ENCODE measurements around the gene TSPAN4. TPM values are rescaled to one million over a fixed set of nuclear protein-coding genes. Genes with fewer than 3 reads are reported as not detected.

Gene TSPAN4
- total RNA-seq, 2 experiments from 2014 or later: 7.7 to 7.9 TPM

Other genes with a start within 250 kb of the TSPAN4 start
- gene IRF7, start 226.9 kb upstream of the TSPAN4 start, total RNA-seq: 100 to 1,000 TPM; 152 to 154 TPM
- gene CDHR5, start 217.9 kb upstream of the TSPAN4 start, total RNA-seq: not detected
- not detected for gene SCT, start 215.7 kb upstream of the TSPAN4 start, total RNA-seq
- gene DRD4, start 205.6 kb upstream of the TSPAN4 start, total RNA-seq: under 1 TPM; 0.21 to 0.30 TPM
- gene DEAF1, start 147.6 kb upstream of the TSPAN4 start, total RNA-seq: 10 to 100 TPM; 44.0 to 48.8 TPM
- 10 to 100 TPM; 39.1 to 44.7 TPM for gene TMEM80, start 147.0 kb upstream of the TSPAN4 start, total RNA-seq
- 10 to 100 TPM in 1 of 2 experiments, 1 to 10 TPM in 1; 7.8 to 11.9 TPM for gene EPS8L2, start 136.6 kb upstream of the TSPAN4 start, total RNA-seq
- 100 to 1,000 TPM; 219 to 268 TPM for gene TALDO1, start 95.4 kb upstream of the TSPAN4 start, total RNA-seq
- gene GATD1, start 65.4 kb upstream of the TSPAN4 start, total RNA-seq: 10 to 100 TPM; 58.2 to 62.1 TPM
- under 1 TPM; 0.20 to 0.60 TPM for gene CEND1, start 52.8 kb upstream of the TSPAN4 start, total RNA-seq
- gene SLC25A22, start 44.6 kb upstream of the TSPAN4 start, total RNA-seq: 10 to 100 TPM; 45.9 to 49.1 TPM
- gene PIDD1, start 37.6 kb upstream of the TSPAN4 start, total RNA-seq: 10 to 100 TPM; 47.9 to 60.4 TPM
- 1,000 to 10,000 TPM; 1,927 to 2,229 TPM for gene RPLP2, start 32.9 kb upstream of the TSPAN4 start, total RNA-seq
- gene PNPLA2, start 23.9 kb upstream of the TSPAN4 start, total RNA-seq: 10 to 100 TPM; 68.9 to 71.9 TPM
- 1 to 10 TPM; 7.7 to 8.1 TPM for gene CRACR2B, start 14.9 kb upstream of the TSPAN4 start, total RNA-seq
- gene CD151, start 9.9 kb upstream of the TSPAN4 start, total RNA-seq: 10 to 100 TPM; 35.4 to 37.6 TPM
- 10 to 100 TPM; 90.3 to 96.0 TPM for gene POLR2L, start 323 bp upstream of the TSPAN4 start, total RNA-seq
- 10 to 100 TPM; 42.6 to 45.5 TPM for gene CHID1, start 68.0 kb downstream of the TSPAN4 start, total RNA-seq
- 10 to 100 TPM; 60.1 to 66.7 TPM for gene AP2A2, start 83.0 kb downstream of the TSPAN4 start, total RNA-seq
- not detected for gene MUC6, start 193.9 kb downstream of the TSPAN4 start, total RNA-seq
- not detected for gene MUC2, start 232.0 kb downstream of the TSPAN4 start, total RNA-seq

All from activated CD4-positive, alpha-beta T cell treated with anti-CD3 and anti-CD28 coated beads, Interleukin-2, amount 10 ng/mL, durations not matched to agents 7 days and 5 days (primary cell).